C4-2B (cell line): ENCODE data around the gene CREB5.
A peak's percentile ranks its signal among the peaks of the same experiment; 100 is the strongest.

ENCODE experiments used
- H3K27ac ChIP-seq: fragments of 450-650 bp; 2 replicates; pipeline ENCODE4 v1.5.1; 2017
- ZFX ChIP-seq: fragments of 450-650 bp; IDR thresholded peaks from 2 replicates; pipeline ENCODE4 v1.6.1; 2017
- TF ChIP-seq, protein P1 (sequence below): fragments of 450-650 bp; conservative IDR thresholded peaks from 2 replicates; pipeline ENCODE4 v1.5.1; 2017; ENCODE audit warnings: mild to moderate bottlenecking

The CREB5 gene

DNA sequence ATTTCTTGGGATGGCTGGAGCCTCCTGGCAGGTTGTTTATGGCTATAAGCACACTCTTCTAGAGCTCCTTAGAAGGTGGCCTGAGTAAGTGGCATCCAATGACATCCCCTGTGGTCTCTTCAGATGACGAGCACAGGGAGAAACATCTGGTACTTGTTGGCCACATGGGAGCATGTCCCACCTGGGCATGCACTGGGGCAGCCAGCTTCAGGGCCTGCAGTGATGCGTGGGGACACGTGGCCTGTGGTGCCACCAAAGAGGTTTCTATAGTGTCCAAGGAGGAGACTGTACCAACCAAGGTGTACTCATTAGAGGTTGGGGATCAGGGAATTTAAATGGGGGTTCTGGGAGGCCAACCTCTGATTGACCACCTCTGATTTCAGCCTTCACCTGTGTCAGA is 420.4 kb downstream of the CREB5 start:
- TF ChIP-seq, protein P1, sequence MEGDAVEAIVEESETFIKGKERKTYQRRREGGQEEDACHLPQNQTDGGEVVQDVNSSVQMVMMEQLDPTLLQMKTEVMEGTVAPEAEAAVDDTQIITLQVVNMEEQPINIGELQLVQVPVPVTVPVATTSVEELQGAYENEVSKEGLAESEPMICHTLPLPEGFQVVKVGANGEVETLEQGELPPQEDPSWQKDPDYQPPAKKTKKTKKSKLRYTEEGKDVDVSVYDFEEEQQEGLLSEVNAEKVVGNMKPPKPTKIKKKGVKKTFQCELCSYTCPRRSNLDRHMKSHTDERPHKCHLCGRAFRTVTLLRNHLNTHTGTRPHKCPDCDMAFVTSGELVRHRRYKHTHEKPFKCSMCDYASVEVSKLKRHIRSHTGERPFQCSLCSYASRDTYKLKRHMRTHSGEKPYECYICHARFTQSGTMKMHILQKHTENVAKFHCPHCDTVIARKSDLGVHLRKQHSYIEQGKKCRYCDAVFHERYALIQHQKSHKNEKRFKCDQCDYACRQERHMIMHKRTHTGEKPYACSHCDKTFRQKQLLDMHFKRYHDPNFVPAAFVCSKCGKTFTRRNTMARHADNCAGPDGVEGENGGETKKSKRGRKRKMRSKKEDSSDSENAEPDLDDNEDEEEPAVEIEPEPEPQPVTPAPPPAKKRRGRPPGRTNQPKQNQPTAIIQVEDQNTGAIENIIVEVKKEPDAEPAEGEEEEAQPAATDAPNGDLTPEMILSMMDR, result no peak
- no peak for TF ChIP-seq ZFX
- no peak overlapping the region for H3K27ac ChIP-seq

- TF ChIP-seq, protein P1, result no peak
- no peak for TF ChIP-seq ZFX
- no peak overlapping the region for H3K27ac ChIP-seq
These were observed 423.5 kb downstream of the CREB5 start for GRCh38 chr7:28835800-28836199.

GRCh38 chr7:28836716-28837115 is 424.4 kb downstream of the CREB5 start:
- no peak overlapping the region for H3K27ac ChIP-seq
- TF ChIP-seq ZFX, result no peak

DNA sequence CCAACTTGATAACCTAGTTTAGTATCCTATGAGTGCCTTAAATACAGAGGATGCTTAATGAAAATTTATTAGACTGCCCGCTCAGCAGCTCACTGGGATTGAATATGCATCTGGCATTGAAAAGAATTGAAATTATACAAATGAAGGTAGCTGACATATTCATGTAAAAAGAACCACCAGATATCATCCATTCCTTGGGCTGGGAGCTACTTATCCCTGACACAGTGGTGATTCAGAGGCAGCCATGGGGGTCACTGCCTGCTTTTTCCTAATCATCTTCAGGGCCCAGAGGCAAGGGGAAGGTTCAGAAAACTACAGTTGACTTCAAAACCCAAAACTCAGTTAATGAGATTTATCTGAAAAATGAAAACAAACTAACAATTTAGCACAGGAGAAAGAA is 424.9 kb downstream of the CREB5 start:
- TF ChIP-seq ZFX, result no peak
- TF ChIP-seq, protein P1, result no peak
- no peak overlapping the region for H3K27ac ChIP-seq

DNA sequence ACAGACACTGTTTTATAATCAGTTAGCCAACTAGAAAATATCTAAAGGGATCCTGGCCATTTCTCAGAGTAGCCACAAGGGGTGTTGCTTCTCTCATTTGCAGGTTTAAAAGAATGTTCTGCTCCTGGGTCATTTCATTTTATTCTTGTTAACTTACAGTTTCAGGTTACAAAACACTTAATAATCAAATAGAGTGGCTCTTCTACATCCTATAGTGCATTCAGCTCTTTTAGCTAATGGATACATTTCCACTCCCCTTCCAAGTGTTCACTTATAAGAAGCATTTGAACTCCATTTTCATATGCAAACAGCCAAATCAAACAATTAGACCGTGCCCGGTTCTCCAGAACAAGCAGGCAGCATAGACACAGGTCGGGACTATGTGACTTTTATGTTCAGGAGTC is 428.3 kb downstream of the CREB5 start:
- TF ChIP-seq ZFX, result no peak
- TF ChIP-seq, protein P1, result peak; percentile 66
- no peak overlapping the region for H3K27ac ChIP-seq

DNA sequence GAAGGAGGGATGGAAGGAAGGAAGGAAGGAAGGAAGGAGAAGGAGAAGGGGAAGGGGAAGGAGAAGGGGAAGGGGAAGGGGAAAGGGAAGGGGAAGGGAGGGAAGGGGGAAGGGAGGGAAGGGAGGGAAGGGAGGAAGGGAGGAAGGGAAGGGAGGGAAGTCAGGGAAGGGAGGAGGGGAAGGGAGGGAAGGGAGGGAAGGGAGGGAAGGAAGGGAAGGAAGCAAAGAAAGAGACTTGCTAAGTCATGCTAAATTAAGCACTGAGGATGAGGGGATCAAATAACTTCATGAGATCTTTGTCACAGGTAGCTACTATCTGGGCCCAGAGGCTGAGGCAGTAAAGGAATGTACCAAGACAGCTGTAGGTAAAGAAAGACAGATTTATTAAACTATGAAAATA is 429.4 kb downstream of the CREB5 start:
- H3K27ac ChIP-seq, result no peak overlapping the region
- TF ChIP-seq ZFX, result no peak
- TF ChIP-seq, protein P1, result no peak

GRCh38 chr7:28842769-28843295 is 430.5 kb downstream of the CREB5 start:
- no peak for TF ChIP-seq ZFX
- TF ChIP-seq, protein P1, result no peak
- H3K27ac ChIP-seq, result no peak overlapping the region

DNA sequence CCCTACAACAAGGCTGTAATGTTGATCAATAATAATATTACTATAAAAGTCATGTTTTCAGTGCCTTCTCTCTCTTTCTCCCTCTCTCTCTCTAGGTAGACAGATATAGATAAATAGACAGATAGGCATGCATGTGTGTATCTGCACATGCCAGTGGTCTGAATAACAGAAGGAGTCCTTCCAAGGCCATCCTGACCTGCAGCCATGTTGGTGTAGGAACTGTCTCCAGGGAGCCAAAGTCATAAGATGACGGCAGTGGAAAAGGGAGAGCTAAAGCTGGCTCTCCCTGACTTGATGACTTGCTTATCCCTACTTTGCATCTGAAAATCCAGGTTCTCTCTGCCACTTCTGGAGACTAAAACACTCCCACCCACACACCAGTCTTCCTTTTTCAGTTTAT is 432.8 kb downstream of the CREB5 start:
- H3K27ac ChIP-seq, result no peak overlapping the region
- no peak for TF ChIP-seq ZFX
- TF ChIP-seq, protein P1, result no peak
